Measurements from ENCODE around the gene STK32C.
"Not testable (repeated sequence)": the region's sequence is repeated elsewhere in the genome, so short reads cannot be mapped to it uniquely, and the experiment has no call there.

The STK32C gene

DNA sequence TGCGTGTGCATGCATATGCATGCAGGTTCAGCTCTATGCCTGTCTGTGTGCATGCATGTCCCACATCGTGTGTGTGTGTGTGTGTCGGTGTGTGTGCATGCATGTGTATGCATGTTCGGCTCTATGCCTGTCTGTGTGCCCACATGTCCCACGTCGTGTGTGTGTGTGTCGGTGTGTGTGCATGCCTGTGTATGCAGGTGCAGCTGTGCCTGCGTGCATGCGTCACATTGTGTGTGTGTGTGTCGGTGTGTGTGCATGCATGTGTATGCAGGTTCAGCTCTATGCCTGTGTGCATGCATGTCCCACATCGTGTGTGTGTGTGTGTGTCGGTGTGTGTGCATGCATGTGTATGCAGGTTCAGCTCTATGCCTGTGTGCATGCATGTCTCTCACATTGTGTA is 39.8 kb downstream of the STK32C start:
- DNase-seq (ENCODE audit: low read depth in 2 of 2): not testable (repeated sequence)

DNA sequence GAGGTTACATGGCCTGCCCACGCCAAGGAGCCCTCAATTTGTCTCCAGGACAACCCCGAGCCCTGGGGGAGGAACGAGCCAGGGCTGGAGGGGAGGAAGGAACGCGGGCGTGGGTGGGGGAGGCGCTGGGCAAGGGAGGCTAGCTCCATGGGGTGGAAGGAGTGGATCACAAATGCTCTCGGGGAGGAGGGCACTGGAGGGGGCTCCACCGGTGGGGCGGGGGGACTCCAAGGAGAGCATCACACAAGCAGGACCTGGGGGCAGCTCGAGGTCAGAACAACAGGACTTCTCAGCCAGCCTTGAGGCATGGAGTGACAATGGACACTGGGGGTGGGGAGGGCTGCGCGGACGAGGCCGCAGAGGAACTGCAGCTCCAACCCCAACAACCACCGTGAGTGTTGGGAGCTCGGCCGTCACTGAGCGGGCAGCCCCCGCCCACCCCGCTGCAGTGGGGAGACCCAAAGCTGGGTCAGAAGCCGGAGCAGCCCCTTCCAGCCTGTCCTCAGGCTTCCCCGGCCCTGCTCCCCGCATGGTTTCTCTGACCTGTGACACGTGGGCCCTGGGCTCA is 41.1 kb downstream of the STK32C start:
- DNase-seq (ENCODE audit: low read depth in 2 of 2): no peak

DNA sequence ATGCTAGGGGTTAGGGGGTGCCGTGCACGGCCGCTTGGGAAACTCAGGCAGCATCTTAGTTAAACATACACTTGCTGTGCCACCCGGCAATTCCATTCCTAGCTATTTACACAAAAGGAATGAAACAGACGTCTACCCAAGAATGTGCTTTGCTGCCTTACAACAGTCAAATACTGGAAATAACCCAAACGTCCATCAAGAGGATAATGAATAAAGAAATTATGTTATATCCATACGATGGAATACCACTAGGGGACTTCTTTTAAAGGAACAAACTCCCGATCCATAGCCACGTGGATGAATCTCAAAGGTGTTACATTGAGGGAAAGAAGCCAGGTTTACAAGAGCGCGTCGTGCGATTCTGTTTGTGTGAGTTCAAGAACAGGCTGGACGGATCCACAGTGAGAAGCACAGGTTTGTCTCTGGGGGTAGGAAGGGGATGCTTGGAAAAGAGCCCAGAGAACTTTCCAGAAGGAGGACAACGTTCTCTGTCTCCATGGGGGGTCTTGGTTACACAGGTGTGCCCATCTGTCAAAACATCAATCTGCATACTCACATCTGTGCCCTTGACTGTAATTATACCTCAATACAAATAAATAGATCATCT is 41.8 kb downstream of the STK32C start:
- DNase-seq (ENCODE audit: low read depth in 2 of 2): no peak

DNA sequence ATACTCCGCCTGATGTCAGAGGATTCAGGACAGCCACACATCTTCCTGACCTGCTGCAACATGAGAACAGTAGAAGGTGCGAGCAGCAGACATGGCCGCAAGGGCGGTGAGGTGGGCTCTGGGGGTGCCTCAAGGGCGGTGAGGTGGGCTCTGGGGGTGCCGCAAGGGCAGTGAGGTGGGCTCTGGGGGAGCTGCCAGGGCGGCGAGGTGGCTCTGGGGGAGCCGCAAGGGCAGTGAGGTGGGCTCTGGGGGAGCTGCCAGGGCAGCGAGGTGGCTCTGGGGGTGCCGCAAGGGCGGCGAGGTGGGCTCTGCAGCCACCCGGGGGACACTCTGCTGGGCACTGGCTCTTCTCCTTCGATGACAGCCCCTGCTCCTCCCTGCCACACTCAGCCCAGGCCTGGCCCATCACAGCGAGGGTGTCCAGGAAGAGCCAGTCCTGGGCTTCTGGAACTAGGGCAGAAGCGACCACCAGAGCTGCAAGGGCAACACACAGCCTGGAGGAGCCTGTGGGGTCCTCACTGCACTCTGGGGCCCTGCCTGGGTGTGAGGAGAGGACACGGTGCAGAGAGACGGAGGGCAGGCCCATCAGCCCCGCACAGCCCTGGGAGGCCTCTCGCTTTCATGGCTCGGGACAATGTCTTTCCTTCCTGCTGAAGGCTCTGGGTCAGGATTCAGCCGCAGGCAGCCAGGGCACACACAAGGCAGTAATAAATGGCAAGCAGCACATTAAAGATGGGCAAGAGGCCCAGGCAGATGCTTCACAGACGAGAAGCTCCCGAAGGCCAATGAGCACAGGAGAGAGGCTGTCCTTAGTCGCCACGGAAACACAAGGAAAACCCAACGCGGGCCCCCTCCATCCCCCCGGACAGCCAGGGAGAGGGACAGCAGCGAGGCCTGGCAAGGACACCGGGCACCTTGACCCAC is 42.5 kb downstream of the STK32C start:
- DNase-seq (ENCODE audit: low read depth in 2 of 2): no peak

DNA sequence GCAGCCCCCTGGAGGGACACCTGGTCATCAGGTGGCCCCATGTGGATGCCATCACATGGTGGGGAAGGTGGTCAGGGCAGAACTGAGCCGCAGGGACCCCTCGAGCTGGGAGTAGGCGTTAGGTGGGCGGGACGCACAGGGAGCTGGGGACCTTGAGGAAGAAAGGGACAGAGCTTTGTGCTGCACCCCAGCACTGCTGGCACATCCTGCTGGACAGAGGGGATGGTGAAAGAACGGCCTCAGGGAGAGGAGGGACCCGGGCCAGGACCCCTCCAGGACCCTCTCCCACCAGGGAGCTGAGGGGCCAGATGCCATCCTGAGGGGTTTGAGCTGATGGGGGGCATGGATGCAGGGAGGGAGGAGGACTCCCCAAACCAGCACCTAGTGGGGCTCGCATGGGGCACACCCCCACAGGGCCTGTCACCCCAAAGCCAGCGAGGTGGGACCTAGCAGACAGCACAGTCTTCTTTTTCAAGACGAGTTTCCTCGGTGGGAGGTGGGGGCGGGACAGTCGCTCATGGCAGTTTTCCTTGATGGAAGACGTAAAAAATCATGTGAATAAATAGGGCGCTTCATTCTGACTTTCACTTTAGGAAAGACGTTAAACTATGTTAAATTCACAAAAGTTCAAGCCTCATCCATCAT is 43.3 kb downstream of the STK32C start:
- DNase-seq (ENCODE audit: low read depth in 2 of 2): no peak

DNA sequence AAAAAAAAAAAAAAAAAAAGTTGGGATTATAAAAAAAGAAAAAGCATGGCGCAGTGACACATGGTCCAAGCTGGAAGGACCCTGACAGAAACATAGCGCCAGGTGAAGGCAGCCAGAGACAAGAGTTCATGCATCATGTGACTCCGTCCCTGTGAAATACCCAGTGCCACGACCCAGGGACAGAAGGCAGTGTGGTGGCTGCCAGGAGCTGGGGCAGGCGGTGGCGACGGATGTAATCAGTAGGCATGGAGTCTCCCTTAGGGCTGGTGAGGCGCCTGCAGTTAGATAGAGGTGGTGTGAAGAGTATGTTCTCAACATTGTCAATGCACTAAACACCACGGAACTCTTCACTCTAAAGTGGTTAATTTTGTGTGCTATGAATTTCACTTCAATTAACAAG is 43.9 kb downstream of the STK32C start:
- no peak for DNase-seq (ENCODE audit: low read depth in 2 of 2)

GRCh38 chr10:132259702-132260482 is 47.9 kb downstream of the STK32C start:
- DNase-seq (ENCODE audit: low read depth in 2 of 2): no peak

DNA sequence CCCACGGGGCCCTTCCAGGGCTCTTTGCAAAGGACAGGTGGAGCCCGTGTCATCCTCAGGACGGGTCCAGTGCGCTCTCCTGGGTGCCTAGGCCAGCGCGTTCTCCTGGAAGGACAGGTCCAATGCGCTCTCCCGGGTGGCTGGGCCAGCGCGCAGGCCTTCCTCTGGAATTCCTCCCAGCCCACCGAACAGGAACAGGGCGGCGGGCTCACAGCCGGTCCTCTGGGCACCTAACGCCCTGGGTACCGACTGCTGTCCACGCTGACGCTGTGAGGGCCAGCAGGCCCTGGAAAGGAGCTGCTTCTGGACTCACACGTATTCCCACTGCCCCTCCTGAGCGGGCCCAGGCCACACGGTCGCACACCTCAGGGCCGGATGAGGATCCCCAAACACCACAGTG is 49.3 kb downstream of the STK32C start:
- no peak for DNase-seq (ENCODE audit: low read depth in 2 of 2)

- no peak for DNase-seq (ENCODE audit: low read depth in 2 of 2)
These were observed 49.8 kb downstream of the STK32C start for GRCh38 chr10:132257907-132258306.

DNA sequence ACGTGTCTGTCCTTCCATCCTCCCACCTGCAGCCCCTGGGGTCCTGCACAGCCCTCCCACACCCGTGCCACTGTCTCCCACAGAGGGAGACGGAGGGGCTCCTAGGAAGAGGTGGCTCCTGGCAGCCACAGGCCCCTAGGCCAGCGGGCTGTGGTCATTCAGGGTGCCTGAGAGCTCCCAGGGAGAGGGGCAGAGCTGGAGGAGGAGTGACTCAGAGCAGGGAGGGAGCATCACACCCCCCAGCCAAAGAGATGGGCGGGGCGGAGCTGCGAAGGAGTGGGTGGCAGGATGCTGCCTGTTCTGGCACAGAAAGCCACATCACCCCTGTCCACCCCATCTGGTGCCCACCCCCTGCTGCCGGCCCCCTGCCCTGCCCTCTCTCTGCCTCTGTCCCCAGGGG is 50.5 kb downstream of the STK32C start:
- no peak for DNase-seq (ENCODE audit: low read depth in 2 of 2)

DNA sequence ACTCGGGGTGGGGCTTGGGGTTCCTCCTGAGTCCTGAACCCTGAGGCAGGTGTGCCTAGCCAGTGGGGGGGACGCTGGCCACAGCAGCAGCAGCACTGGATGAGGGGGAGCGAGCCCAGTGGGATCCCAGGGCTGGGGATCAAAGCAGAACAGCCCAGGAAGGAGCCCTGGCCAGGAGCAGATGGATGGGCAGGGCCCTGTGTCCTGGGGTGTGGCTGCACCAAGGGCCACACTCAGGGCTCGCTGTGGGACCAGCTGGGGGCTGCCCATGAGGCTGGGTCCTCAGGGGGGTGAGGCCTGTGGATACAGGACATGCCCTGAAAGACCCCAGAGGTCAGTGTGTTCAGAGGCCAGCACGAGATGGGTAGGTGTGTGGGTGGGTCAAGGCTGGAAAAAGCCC is 50.9 kb downstream of the STK32C start:
- no peak for DNase-seq (ENCODE audit: low read depth in 2 of 2)

GRCh38 chr10:132255489-132256344 is 52.0 kb downstream of the STK32C start:
- no peak for DNase-seq (ENCODE audit: low read depth in 2 of 2)

GRCh38 chr10:132254841-132255240 is 52.9 kb downstream of the STK32C start:
- no peak for DNase-seq (ENCODE audit: low read depth in 2 of 2)

- DNase-seq (ENCODE audit: low read depth in 2 of 2): no peak
These were observed 54.6 kb downstream of the STK32C start for GRCh38 chr10:132253092-132253687.

- no peak for DNase-seq (ENCODE audit: low read depth in 2 of 2)
These were observed 55.3 kb downstream of the STK32C start for GRCh38 chr10:132252412-132252811.

GRCh38 chr10:132251928-132252327 is 55.8 kb downstream of the STK32C start:
- no peak for DNase-seq (ENCODE audit: low read depth in 2 of 2)

- DNase-seq (ENCODE audit: low read depth in 2 of 2): no peak
These were observed 57.0 kb downstream of the STK32C start for GRCh38 chr10:132250481-132251475.

DNA sequence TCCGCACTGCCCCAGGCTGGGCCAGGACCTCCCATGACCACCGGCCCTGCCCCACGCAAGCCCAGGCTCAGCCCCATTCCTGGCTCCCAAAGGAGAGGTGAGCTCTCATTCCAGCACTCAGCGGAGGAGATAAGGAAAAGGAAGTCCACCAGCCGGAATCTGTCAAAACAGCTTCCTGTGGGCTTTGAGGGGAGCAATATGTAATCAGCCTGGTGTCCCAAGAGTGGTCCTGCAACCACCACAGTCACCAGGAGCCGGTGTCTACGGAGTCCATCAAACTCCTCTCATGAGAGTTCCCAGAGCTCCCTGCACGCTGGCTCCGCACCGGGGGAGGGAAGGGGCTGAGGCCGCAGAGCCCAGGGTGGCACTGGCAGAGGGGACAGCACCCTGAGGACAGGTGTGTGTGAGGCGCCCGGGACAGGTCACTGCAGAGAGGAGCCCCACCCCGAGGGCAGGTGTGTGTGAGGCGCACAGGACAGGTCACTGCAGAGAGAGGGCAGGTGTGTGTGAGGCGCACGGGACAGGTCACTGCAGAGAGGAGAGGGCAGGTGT is 57.9 kb downstream of the STK32C start:
- no peak for DNase-seq (ENCODE audit: low read depth in 2 of 2)

- DNase-seq (ENCODE audit: low read depth in 2 of 2): no peak
These were observed 58.5 kb downstream of the STK32C start for GRCh38 chr10:132249226-132249724.
